Endothelial cell of umbilical vein (primary cell): ENCODE measurements around the gene CACNA2D3. TPM values are rescaled to one million over a fixed set of nuclear protein-coding genes. Genes with fewer than 3 reads are reported as not detected.

Experiments
- BruUV-seq: library from RNA; stranded (reverse); fragments of 400-500 nt; replicated peaks from 2 replicates; lab custom pipeline; 2021; lab: Mats Ljungman, UMichigan
- CTCF ChIA-PET: fragments of 300-600, 350-600 bp; sonication (Branson Sonifier 250); formaldehyde crosslinking; loops from one replicate; lab custom pipeline; 2021; ENCODE audit warnings: antibody characterized with exemption, inconsistent platforms; lab: Charles Lee
- POLR2A ChIA-PET: fragments of 300-600, 350-600 bp; sonication (Branson Sonifier 250); formaldehyde crosslinking; loops from one replicate; lab custom pipeline; 2021; ENCODE audit warnings: antibody characterized with exemption, inconsistent platforms; lab: Charles Lee
- DNase-seq: peaks from one replicate; pipeline ENCODE4 v3.0.0-alpha.2; 2011; ENCODE audit warnings: low read depth, low spot score
- FAIRE-seq: peaks from 2 replicates; lab custom pipeline; 2011; peaks lifted over from hg19 to GRCh38; lab: Jason Lieb, UNC
- H2AFZ ChIP-seq: 2 replicates; pipeline ENCODE4 v1.6.0; 2012; ENCODE audit warnings: low read depth, low read length, control low read depth, inconsistent platforms
- H3K27ac ChIP-seq: 2 replicates; pipeline ENCODE4 v1.5.1; 2011; ENCODE audit warnings: low read depth, mild to moderate bottlenecking, control low read depth, low read length, moderate library complexity; ENCODE audit not compliant: insufficient read depth
- H3K27me3 ChIP-seq, 2 experiments: 2 replicates each; pipeline versions ENCODE4 v1.6.0 to v1.6.1; 2011; ENCODE audit warnings: low read length in 2 of 2, mixed read lengths in 1 of 2; ENCODE audit not compliant: control insufficient read depth in 2 of 2, insufficient read depth in 2 of 2
- H3K36me3 ChIP-seq, 2 experiments: 2 replicates in 1 of 2; 3 replicates in 1 of 2; pipeline ENCODE4 v1.5.1; 2011; ENCODE audit warnings: low read length in 2 of 2, mild to moderate bottlenecking in 1 of 2, moderate library complexity in 1 of 2; ENCODE audit not compliant: control insufficient read depth in 2 of 2, insufficient read depth in 2 of 2; ENCODE audit errors: extremely low read depth in 1 of 2
- H3K4me1 ChIP-seq: 3 replicates; pipeline ENCODE4 v1.5.1; 2011; ENCODE audit warnings: mild to moderate bottlenecking, low read length; ENCODE audit not compliant: control insufficient read depth, insufficient read depth; ENCODE audit errors: extremely low read depth
- H3K4me2 ChIP-seq: 2 replicates; pipeline ENCODE4 v1.6.1; 2011; ENCODE audit warnings: low read length, control low read depth, mixed read lengths; ENCODE audit not compliant: insufficient read depth
- H3K4me3 ChIP-seq, 3 experiments: fragments of 200-600 bp in 1 of 3; sonication (generic), shearing (Covaris generic) in 1 of 3; replicated peaks in 1 of 3; 2 replicates each; pipeline ENCODE4 v1.5.1; 2011 to 2016; ENCODE audit warnings: control low read depth in 3 of 3, low read length in 3 of 3, mild to moderate bottlenecking in 2 of 3, inconsistent platforms in 1 of 3, low read depth in 1 of 3, moderate library complexity in 1 of 3; ENCODE audit not compliant: insufficient read depth in 1 of 3
- H3K79me2 ChIP-seq: 2 replicates; pipeline ENCODE4 v1.6.0; 2012; ENCODE audit warnings: low read length, inconsistent platforms; ENCODE audit not compliant: control insufficient read depth, insufficient read depth
- H3K9ac ChIP-seq: replicated peaks from 2 replicates; pipeline ENCODE3; 2011; ENCODE audit warnings: low read length, control low read depth; ENCODE audit not compliant: insufficient read depth; ENCODE audit errors: extremely low read depth
- H3K9me1 ChIP-seq: replicated peaks from 3 replicates; pipeline ENCODE4 v1.6.0; 2011; ENCODE audit warnings: mild to moderate bottlenecking, low read length; ENCODE audit not compliant: control insufficient read depth, insufficient read depth; ENCODE audit errors: extremely low read depth
- H3K9me3 ChIP-seq: replicated peaks from 2 replicates; pipeline ENCODE4 v1.5.1; 2012; ENCODE audit warnings: low read length, inconsistent platforms; ENCODE audit not compliant: control insufficient read depth, insufficient read depth
- H4K20me1 ChIP-seq: replicated peaks from 2 replicates; pipeline ENCODE3; 2011; ENCODE audit warnings: mild to moderate bottlenecking, low read length; ENCODE audit not compliant: control insufficient read depth, insufficient read depth; ENCODE audit errors: extremely low read depth
- CTCF ChIP-seq, 2 donors: IDR thresholded peaks; 1 replicate in 1 of 2; 2 replicates in 1 of 2; pipeline ENCODE4 v1.5.1; 2011; ENCODE audit warnings: low read length in 2 of 2, mild to moderate bottlenecking in 2 of 2, moderate library complexity in 2 of 2, control low read depth in 1 of 2, inconsistent platforms in 1 of 2, low read depth in 1 of 2; ENCODE audit not compliant: insufficient read depth in 1 of 2; ENCODE audit errors: extremely low read depth in 1 of 2
- EZH2 ChIP-seq: IDR thresholded peaks from 2 replicates; pipeline ENCODE4 v1.6.1; 2012; ENCODE audit warnings: borderline replicate concordance, low read depth, mild to moderate bottlenecking, moderate library complexity, low read length, inconsistent platforms; ENCODE audit not compliant: severe bottlenecking
- FOS ChIP-seq: IDR thresholded peaks from 2 replicates; pipeline ENCODE4 v1.6.1; 2011; ENCODE audit warnings: mild to moderate bottlenecking, low read length, moderate library complexity, borderline replicate concordance; ENCODE audit not compliant: insufficient read depth
- GATA2 ChIP-seq: IDR thresholded peaks from 2 replicates; pipeline ENCODE4 v1.7.0; 2011; ENCODE audit warnings: low read depth, mild to moderate bottlenecking, moderate library complexity, mixed read lengths, low read length; ENCODE audit not compliant: insufficient read length, insufficient read depth
- JUN ChIP-seq: IDR thresholded peaks from 2 replicates; pipeline ENCODE4 v1.6.1; 2011; ENCODE audit warnings: borderline replicate concordance, low read depth; ENCODE audit not compliant: insufficient read length, insufficient read depth
- MAX ChIP-seq: IDR thresholded peaks from 2 replicates; pipeline ENCODE4 v1.6.1; 2011; ENCODE audit not compliant: insufficient read depth, insufficient read length
- MYC ChIP-seq: IDR thresholded peaks from one replicate; pipeline ENCODE4 v1.6.1; 2011; ENCODE audit warnings: mild to moderate bottlenecking, low read depth, low read length
- POLR2A ChIP-seq: IDR thresholded peaks from 2 replicates; pipeline ENCODE4 v1.6.1; 2012; ENCODE audit warnings: low read depth, mild to moderate bottlenecking, control low read depth, low read length
- POLR2AphosphoS5 ChIP-seq: IDR thresholded peaks from 2 replicates; pipeline ENCODE4 v1.6.1; 2012; ENCODE audit warnings: low read depth, mild to moderate bottlenecking, control low read depth, low read length, moderate library complexity; ENCODE audit not compliant: insufficient read depth
- dilution Hi-C: fragments of 300-500 bp; cut with MboI; formaldehyde crosslinking; loops from one replicate; pipeline ENCODE4 v1.15.0; 2019; ENCODE audit warnings: low sequenced_read_pairs; ENCODE audit not compliant: extremely low pct_ligation_motif_present
- intact Hi-C: fragments of 100-400 bp; cut with micrococcal nuclease; formaldehyde crosslinking; loops from one replicate; pipeline ENCODE4 v1.10.0; 2022
- polyA plus RNA-seq, 4 experiments: library from polyadenylated mRNA; depleted of rRNA in 3 of 4; stranded (reverse) in 3 of 4; unstranded in 1 of 4; fragments of >200 nt; gene quantifications; 2 replicates each; pipeline versions ENCODE4 v1.2.1 to v1.2.3, GENCODE V29; 2011 to 2012; ENCODE audit warnings: missing spikeins in 1 of 4
- total RNA-seq: library from RNA; stranded (reverse); gene quantifications from 2 replicates; pipeline ENCODE4 v1.2.3, GENCODE V29; 2021

The CACNA2D3 gene
- total and polyA plus RNA-seq, 2 donors (not counting 3 experiments of a cell fraction or from before 2014, with no cell fraction given) = not detected

- dilution Hi-C loops = no loop called here
- Histone ChIP-seq H3K4me2 (no peak overlapping the region), H2AFZ (no peak overlapping the region), H3K9ac (no peak overlapping the region), H3K9me1 (no peaks in the 10 kb centered on the region), H3K4me3 (no peak overlapping the region), H3K27ac (no peak overlapping the region), H3K36me3 (no peaks in the 10 kb centered on the region), H3K4me1 (no peaks in the 10 kb centered on the region), H3K9me3 (no peaks in the 10 kb centered on the region), H3K79me2 (no peaks in the 10 kb centered on the region), H4K20me1 (no peaks in the 10 kb centered on the region), H3K27me3 (no peaks in the 10 kb centered on the region)
- no peak for DNase-seq
- BruUV-seq = no TSS peak
- ChIA-PET CTCF (no interaction called here), POLR2A (no interaction called here)
- FAIRE-seq = no peak
- TF ChIP-seq MAX (no peak), FOS (no peak), MYC (no peak), EZH2 (no peak), JUN (no peak), CTCF (IDR thresholded peaks at IDR 0.05; ENCODE audit: extremely low read depth in 1 of 2, insufficient read depth in 1 of 2, low read depth in 1 of 2, low read length in 2 of 2) (no peak), POLR2AphosphoS5 (no peak), POLR2A (no peak), GATA2 (no peak)
- intact Hi-C loops = no loop called here
Measured at GRCh38 chr3:54138937-54139547, 16.7 kb downstream of the CACNA2D3 start.
